ENCODE measurements around the gene UBAC2.

UBAC2 gene

GRCh38 chr13:99313501-99313900 is 112.8 kb downstream of the UBAC2 start:
- no peak overlapping the region for H3K4me3 ChIP-seq (ENCODE audit: control insufficient read depth, low read depth, low read length)
- DNase-seq (ENCODE audit: low read depth), result no peak
- TF ChIP-seq, protein P1, sequence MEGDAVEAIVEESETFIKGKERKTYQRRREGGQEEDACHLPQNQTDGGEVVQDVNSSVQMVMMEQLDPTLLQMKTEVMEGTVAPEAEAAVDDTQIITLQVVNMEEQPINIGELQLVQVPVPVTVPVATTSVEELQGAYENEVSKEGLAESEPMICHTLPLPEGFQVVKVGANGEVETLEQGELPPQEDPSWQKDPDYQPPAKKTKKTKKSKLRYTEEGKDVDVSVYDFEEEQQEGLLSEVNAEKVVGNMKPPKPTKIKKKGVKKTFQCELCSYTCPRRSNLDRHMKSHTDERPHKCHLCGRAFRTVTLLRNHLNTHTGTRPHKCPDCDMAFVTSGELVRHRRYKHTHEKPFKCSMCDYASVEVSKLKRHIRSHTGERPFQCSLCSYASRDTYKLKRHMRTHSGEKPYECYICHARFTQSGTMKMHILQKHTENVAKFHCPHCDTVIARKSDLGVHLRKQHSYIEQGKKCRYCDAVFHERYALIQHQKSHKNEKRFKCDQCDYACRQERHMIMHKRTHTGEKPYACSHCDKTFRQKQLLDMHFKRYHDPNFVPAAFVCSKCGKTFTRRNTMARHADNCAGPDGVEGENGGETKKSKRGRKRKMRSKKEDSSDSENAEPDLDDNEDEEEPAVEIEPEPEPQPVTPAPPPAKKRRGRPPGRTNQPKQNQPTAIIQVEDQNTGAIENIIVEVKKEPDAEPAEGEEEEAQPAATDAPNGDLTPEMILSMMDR (IDR thresholded peaks at IDR 0.05; ENCODE audit: control insufficient read depth, insufficient read depth, low read depth, low read length, missing control alignments), result no peak

DNA sequence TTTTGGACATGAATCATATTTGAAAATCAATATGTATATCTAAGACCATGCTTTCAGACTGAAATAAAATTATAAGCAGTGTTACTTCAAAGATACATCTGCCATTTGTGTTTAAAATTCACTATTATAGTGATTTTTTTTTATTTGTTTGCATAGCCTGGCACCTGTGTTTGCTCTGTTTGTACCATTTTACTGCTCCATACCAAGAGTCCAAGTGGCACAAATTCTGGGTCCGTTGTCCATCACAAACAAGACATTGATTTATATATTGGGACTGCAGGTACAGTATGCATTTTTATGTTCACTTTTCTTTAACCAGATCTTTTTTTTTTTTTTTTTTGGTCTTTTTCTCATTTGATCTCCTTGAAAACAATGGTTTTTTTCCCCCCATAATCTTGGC is 113.3 kb downstream of the UBAC2 start:
- TF ChIP-seq, protein P1 (IDR thresholded peaks at IDR 0.05; ENCODE audit: control insufficient read depth, insufficient read depth, low read depth, low read length, missing control alignments), result no peak
- H3K4me3 ChIP-seq (ENCODE audit: control insufficient read depth, low read depth, low read length), result no peak overlapping the region
- no peak for DNase-seq (ENCODE audit: low read depth)

GRCh38 chr13:99314640-99315176 is 114.1 kb downstream of the UBAC2 start:
- no peak for DNase-seq (ENCODE audit: low read depth)
- TF ChIP-seq, protein P1 (IDR thresholded peaks at IDR 0.05; ENCODE audit: control insufficient read depth, insufficient read depth, low read depth, low read length, missing control alignments), result no peak
- H3K4me3 ChIP-seq (ENCODE audit: control insufficient read depth, low read depth, low read length), result no peak overlapping the region

DNA sequence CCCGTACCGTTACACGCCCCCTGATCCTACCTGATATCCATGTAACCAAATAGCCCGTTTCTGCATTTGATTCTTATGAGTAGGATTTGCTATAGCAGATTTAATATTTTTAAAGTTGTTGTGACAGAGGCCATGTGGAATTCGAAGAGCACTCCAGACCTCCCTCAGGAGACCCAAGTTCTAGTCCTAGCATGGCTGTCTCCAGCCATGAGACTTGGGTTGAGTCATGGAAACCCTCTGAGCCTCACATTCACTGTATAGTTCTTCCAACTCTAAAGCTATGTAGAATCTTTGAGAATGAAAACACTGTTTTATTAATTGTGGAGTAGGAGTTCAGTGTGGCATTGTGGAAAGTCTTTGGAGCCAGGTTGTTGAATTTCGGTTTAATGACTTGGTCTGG is 114.5 kb downstream of the UBAC2 start:
- TF ChIP-seq, protein P1 (IDR thresholded peaks at IDR 0.05; ENCODE audit: control insufficient read depth, insufficient read depth, low read depth, low read length, missing control alignments), result no peak
- no peak overlapping the region for H3K4me3 ChIP-seq (ENCODE audit: control insufficient read depth, low read depth, low read length)
- no peak for DNase-seq (ENCODE audit: low read depth)

GRCh38 chr13:99316224-99316623 is 115.6 kb downstream of the UBAC2 start:
- TF ChIP-seq, protein P1 (IDR thresholded peaks at IDR 0.05; ENCODE audit: control insufficient read depth, insufficient read depth, low read depth, low read length, missing control alignments), result no peak
- no peak for DNase-seq (ENCODE audit: low read depth)
- no peak overlapping the region for H3K4me3 ChIP-seq (ENCODE audit: control insufficient read depth, low read depth, low read length)

DNA sequence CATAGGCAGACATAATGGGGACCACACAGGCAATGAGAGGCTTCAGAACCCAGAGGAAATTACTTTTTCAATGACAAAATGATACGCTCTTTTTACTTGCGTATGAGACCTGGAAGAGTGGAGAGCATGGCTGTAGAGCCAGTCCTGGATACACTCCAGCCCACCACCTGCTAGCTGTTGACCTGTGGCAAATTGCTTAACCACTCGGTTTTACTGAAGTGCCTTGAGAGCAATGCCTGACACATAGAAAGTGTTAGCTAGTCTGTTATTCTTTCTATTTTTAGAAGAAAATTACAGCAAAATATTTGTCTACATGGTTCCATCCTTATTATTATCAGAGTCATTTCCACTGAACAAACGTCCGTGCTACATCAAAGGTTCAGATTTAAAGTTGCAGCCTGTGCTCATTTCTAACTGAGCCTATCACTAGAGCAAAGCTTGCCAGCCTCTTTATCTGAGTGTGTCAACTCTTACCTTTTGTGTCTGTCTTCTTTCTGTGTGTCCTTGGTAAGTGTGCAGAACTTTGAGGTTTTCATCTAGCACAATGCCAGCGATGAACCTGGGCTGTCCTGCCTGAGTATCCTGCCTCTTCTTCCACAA is 116.1 kb downstream of the UBAC2 start:
- no peak overlapping the region for H3K4me3 ChIP-seq (ENCODE audit: control insufficient read depth, low read depth, low read length)
- no peak for DNase-seq (ENCODE audit: low read depth)
- TF ChIP-seq, protein P1 (IDR thresholded peaks at IDR 0.05; ENCODE audit: control insufficient read depth, insufficient read depth, low read depth, low read length, missing control alignments), result no peak

All from AG09309 (cell line).